Heart left ventricle (tissue), 16 donors: Measurements from ENCODE around the gene PRKCA. TPM values are rescaled to one million over a fixed set of nuclear protein-coding genes. Genes with fewer than 3 reads are reported as not detected.
A peak's percentile ranks its signal among the peaks of the same experiment; 100 is the strongest.

Experiments
- ATAC-seq, 4 donors: fragments of 200-7000 bp; cut with Tn5 transposase; one replicate each; pipeline ENCODE4 v1.9.1; 2020 to 2022; ENCODE audit warnings: moderate library complexity in 4 of 4, mild to moderate bottlenecking in 3 of 4, moderate number of reproducible peaks in 1 of 4
- DNase-seq, 5 donors: peaks; one replicate each; pipeline ENCODE4 v3.0.0-alpha.2; 2020
- H3K27ac ChIP-seq, 12 donors: fragments of 200-600 bp; sonication (generic) in 4 of 12; one replicate each; pipeline versions ENCODE4 v1.5.0 to v1.8.0; 2016 to 2022; ENCODE audit warnings: mild to moderate bottlenecking in 2 of 12
- H3K27me3 ChIP-seq, 9 donors: fragments of 200-600 bp; sonication (generic) in 2 of 9; one replicate each; pipeline versions ENCODE4 v1.5.1 to v1.8.0; 2016 to 2022; ENCODE audit warnings: mild to moderate bottlenecking in 3 of 9
- H3K36me3 ChIP-seq, 9 donors: fragments of 200-600 bp; sonication (generic) in 2 of 9; one replicate each; pipeline versions ENCODE4 v1.5.0 to v1.8.0; 2018 to 2022; ENCODE audit warnings: mild to moderate bottlenecking in 2 of 9
- H3K4me1 ChIP-seq, 12 donors: fragments of 200-600 bp; sonication (generic) in 4 of 12; one replicate each; pipeline versions ENCODE4 v1.5.0 to v1.8.0; 2016 to 2022; ENCODE audit warnings: mild to moderate bottlenecking in 3 of 12
- H3K4me3 ChIP-seq, 12 donors: fragments of 200-600 bp; sonication (generic) in 4 of 12; one replicate each; pipeline versions ENCODE4 v1.5.0 to v1.8.0; 2017 to 2022; ENCODE audit warnings: mild to moderate bottlenecking in 9 of 12, moderate library complexity in 4 of 12
- H3K9me3 ChIP-seq, 12 donors: fragments of 200-600 bp; sonication (generic) in 4 of 12; one replicate each; pipeline versions ENCODE4 v1.5.0 to v1.8.0; 2016 to 2022; ENCODE audit warnings: mild to moderate bottlenecking in 1 of 12
- POLR2A ChIP-seq, 2 donors: fragments of 450-650 bp; IDR thresholded peaks; one replicate each; pipeline ENCODE4 v1.6.1; 2017; ENCODE audit warnings: antibody characterized with exemption in 2 of 2, mild to moderate bottlenecking in 2 of 2, moderate library complexity in 2 of 2
- WGBS, 4 donors: extraction: QIAGEN DNeasy Blood & Tissue Kit in 2 of 4; methylation state at CpG; one replicate each; pipeline versions ENCODE4 v1.1.5 to v1.1.7; 2013 to 2018; 5-methylcytosine and 5-hydroxymethylcytosine counted together
- intact Hi-C, 10 donors: fragments of 100-400 bp; cut with DNase I; formaldehyde crosslinking; loops; one replicate each; pipeline versions ENCODE4 v1.11.1 to v1.14.2; 2022
- polyA plus RNA-seq, 2 donors: library from polyadenylated mRNA; stranded (reverse); fragments of 200-250 nt; gene quantifications; one replicate each; pipeline ENCODE4 v1.2.3, GENCODE V29; 2013
- total RNA-seq, 9 donors: library from RNA; depleted of rRNA in 2 of 9; stranded (reverse); fragments of >200 nt in 2 of 9; fragmentation: NEBNext Ultra II Directional in 3 of 9; extraction: Animal tissue kit (Norgen Biotek cat#: 25700) in 3 of 9; gene quantifications; one replicate each; pipeline versions ENCODE4 v1.1.0 to v1.2.4, GENCODE V29; 2016 to 2023
- TF ChIP-seq, protein P1 (sequence below), 12 donors: fragments of 200-600 bp; sonication (generic) in 4 of 12; IDR thresholded peaks; one replicate each; pipeline versions ENCODE4 v1.5.0 to v1.8.0; 2018 to 2022; ENCODE audit warnings: antibody characterized with exemption in 12 of 12, mild to moderate bottlenecking in 5 of 12
- donor health status: ischemic (EF 13 %, LVEDD 7.1; RV severe dilation, severe dysfunction).
- donor health status: healthy with polysubstance abuse.
- donor health status: DM: no; HTN: yes; CAD: no.
- donor health status: DM: no; HTN: no; CAD: no.
- donor health status: ischemic (EF 25% LVEDD 6.9; RV normal size, moderate dysfunction).
- donor health status: ischemic (EF 25% LVEDD 5.7; RV mildly dilated, moderate dysfunction).
- donor health status: healthy.
- donor health status: DM: yes; HTN: yes; CAD: no.
- donor health status: ischemic (EF 35%, LVEDD 5.7; RV mildly dilated, moderate dysfunction).
- donor health status: nonischemic (EF 11% LVEDD 7.7; RV severe dilation, severe dysfunction).
- donor health status: DM: yes; HTN: yes; CAD: no.
- donor health status: PGD.
- donor health status: ischemic (EF 29% LVEDD 5.4; RV normal size, mild dysfunction).
- donor health status: nonischemic (EF 23%, LVEDD 6.1; RV moderate dilation, normal function).

Gene PRKCA
- total and polyA plus RNA-seq, 11 donors, result 3.4 to 26.8 (median 11.4) TPM

GRCh38 chr17:66268247-66268927 lies 34.0 kb upstream of the PRKCA start:
- intact Hi-C loops, result no loop called here
- Histone ChIP-seq H3K27ac (no peak overlapping the region), H3K4me1 (peaks cover 0 to 3% (median 0%) of the 10 kb centered on the region in 12 donors), H3K27me3 (no peaks in the 10 kb centered on the region), H3K36me3 (no peaks in the 10 kb centered on the region), H3K4me3 (no peak overlapping the region), H3K9me3 (peaks cover 0 to 15% (median 2%) of the 10 kb centered on the region in 12 donors)
- 69 to 75% (median 71%) methylated on average over 8 of the region's 8 CpGs for WGBS, 4 donors
- DNase-seq (no peak), ATAC-seq (no peak)
- TF ChIP-seq, protein P1, sequence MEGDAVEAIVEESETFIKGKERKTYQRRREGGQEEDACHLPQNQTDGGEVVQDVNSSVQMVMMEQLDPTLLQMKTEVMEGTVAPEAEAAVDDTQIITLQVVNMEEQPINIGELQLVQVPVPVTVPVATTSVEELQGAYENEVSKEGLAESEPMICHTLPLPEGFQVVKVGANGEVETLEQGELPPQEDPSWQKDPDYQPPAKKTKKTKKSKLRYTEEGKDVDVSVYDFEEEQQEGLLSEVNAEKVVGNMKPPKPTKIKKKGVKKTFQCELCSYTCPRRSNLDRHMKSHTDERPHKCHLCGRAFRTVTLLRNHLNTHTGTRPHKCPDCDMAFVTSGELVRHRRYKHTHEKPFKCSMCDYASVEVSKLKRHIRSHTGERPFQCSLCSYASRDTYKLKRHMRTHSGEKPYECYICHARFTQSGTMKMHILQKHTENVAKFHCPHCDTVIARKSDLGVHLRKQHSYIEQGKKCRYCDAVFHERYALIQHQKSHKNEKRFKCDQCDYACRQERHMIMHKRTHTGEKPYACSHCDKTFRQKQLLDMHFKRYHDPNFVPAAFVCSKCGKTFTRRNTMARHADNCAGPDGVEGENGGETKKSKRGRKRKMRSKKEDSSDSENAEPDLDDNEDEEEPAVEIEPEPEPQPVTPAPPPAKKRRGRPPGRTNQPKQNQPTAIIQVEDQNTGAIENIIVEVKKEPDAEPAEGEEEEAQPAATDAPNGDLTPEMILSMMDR (IDR thresholded peaks at IDR 0.05), result no peak
- TF ChIP-seq POLR2A (IDR thresholded peaks at IDR 0.05), result no peak

GRCh38 chr17:66270106-66270505 lies 32.3 kb upstream of the PRKCA start:
- Histone ChIP-seq H3K9me3 (peaks cover 0 to 15% (median 2%) of the 10 kb centered on the region in 12 donors), H3K4me1 (peaks cover 0 to 3% (median 0%) of the 10 kb centered on the region in 12 donors), H3K27me3 (no peaks in the 10 kb centered on the region), H3K36me3 (no peaks in the 10 kb centered on the region), H3K27ac (no peak overlapping the region), H3K4me3 (no peak overlapping the region)
- intact Hi-C loops, result no loop called here
- TF ChIP-seq, protein P1 (IDR thresholded peaks at IDR 0.05), result no peak
- no peak for TF ChIP-seq POLR2A (IDR thresholded peaks at IDR 0.05)
- no peak for DNase-seq
- WGBS, 4 donors, result 85 to 91% (median 87%) methylated on average over 2 of the region's 2 CpGs
- ATAC-seq, result no peak

GRCh38 chr17:66271512-66271911 lies 30.9 kb upstream of the PRKCA start:
- peaks cover 0 to 15% (median 2%) of the 10 kb centered on the region in 12 donors for H3K9me3 ChIP-seq
- intact Hi-C loops, result no loop called here
- no peak overlapping the region for H3K27ac ChIP-seq
- no peak overlapping the region for H3K4me3 ChIP-seq
- ATAC-seq (no peak), DNase-seq (no peak)
- peaks cover 0 to 5% (median 0%) of the 10 kb centered on the region in 12 donors for H3K4me1 ChIP-seq
- H3K36me3 ChIP-seq, result no peaks in the 10 kb centered on the region
- no peak for TF ChIP-seq POLR2A (IDR thresholded peaks at IDR 0.05)
- TF ChIP-seq, protein P1 (IDR thresholded peaks at IDR 0.05), result no peak
- 89 to 96% (median 95%) methylated on average over 3 of the region's 3 CpGs for WGBS, 4 donors
- no peaks in the 10 kb centered on the region for H3K27me3 ChIP-seq

DNA sequence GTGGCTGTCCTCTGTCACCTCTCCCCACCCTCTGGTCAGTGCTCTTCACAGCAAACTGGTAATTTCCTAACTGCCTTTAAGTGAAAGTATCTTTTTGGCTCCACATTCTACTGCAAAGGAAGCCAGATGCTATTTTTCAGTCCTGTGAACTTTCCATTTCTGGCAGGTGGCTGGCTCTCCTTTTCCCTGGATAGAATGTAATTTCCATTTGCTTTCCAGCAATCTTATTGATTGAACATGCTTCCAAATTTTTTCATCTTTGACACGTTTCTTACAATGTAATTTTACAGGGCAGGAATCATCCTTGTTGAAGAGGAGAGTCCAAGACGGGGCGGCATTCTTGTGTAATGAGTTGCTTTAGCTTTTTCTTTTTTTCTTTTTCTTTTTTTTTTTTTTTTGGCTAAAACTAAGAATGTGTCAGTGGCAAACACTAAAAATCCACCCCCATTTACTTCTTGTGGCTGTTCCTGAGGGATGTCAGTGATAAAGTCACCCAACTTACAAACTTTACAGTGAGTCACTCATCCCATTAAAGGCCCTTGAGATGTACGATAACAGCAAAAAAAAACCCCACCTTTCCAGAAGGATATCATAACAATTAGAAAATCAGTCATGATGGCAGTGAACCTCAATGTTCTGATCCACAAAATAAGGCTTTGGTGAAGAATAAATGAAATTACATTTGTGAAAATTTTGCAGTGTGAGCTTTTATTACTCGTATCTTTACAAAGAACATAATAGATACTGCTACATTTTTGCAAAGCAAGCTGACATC lies 29.4 kb upstream of the PRKCA start:
- no peak for TF ChIP-seq POLR2A (IDR thresholded peaks at IDR 0.05)
- 60 to 72% (median 67%) methylated on average over 5 of the region's 5 CpGs for WGBS, 4 donors
- intact Hi-C loops, result no loop called here
- H3K27me3 ChIP-seq, result no peaks in the 10 kb centered on the region
- no peak for DNase-seq
- H3K9me3 ChIP-seq, result peaks cover 0 to 15% (median 2%) of the 10 kb centered on the region in 12 donors
- H3K4me3 ChIP-seq, result no peak overlapping the region
- ATAC-seq, result peak in 1 of 4 donors; percentile 60
- no peaks in the 10 kb centered on the region for H3K36me3 ChIP-seq
- H3K4me1 ChIP-seq, result peaks cover 0 to 6% (median 0%) of the 10 kb centered on the region in 12 donors
- H3K27ac ChIP-seq, result no peak overlapping the region
